Measurements from ENCODE around the gene VPS50. TPM values are rescaled to one million over a fixed set of nuclear protein-coding genes. Genes with fewer than 3 reads are reported as not detected.

VPS50 gene
- total and polyA plus RNA-seq, 9 donors: 7.7 to 28.6 (median 23.0) TPM

DNA sequence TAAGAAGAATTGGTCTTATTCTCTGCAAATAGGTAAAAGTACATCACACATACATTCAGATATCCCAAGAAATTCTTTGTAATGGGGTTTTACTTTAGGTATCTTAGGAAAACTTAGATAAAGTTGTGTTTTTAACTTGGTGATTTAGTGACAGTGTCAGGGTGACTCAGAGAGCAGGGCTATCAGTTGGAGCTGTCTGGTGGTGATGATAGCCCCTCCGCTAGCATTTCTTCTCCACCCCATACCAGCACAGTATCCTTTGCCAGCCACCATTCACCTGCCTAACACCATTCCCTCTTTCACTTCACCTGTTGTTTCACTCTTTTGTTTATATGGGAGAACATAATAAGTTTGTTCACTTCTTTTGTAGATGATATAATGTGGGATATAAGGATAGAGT lies 30.4 kb downstream of the VPS50 start:
- no peaks in the 10 kb centered on the region for H3K4me1 ChIP-seq (ENCODE audit: insufficient read depth)
- H3K4me3 ChIP-seq: no peak overlapping the region
- DNase-seq: no peak
- no peak overlapping the region for H3K27ac ChIP-seq
- intact Hi-C loops (cut with DNase I): no loop called here
- no peaks in the 10 kb centered on the region for H3K27me3 ChIP-seq
- TF ChIP-seq EP300 (IDR thresholded peaks at IDR 0.05): no peak
- no peak for TF ChIP-seq POLR2A (IDR thresholded peaks at IDR 0.05)
- TF ChIP-seq, protein P1, sequence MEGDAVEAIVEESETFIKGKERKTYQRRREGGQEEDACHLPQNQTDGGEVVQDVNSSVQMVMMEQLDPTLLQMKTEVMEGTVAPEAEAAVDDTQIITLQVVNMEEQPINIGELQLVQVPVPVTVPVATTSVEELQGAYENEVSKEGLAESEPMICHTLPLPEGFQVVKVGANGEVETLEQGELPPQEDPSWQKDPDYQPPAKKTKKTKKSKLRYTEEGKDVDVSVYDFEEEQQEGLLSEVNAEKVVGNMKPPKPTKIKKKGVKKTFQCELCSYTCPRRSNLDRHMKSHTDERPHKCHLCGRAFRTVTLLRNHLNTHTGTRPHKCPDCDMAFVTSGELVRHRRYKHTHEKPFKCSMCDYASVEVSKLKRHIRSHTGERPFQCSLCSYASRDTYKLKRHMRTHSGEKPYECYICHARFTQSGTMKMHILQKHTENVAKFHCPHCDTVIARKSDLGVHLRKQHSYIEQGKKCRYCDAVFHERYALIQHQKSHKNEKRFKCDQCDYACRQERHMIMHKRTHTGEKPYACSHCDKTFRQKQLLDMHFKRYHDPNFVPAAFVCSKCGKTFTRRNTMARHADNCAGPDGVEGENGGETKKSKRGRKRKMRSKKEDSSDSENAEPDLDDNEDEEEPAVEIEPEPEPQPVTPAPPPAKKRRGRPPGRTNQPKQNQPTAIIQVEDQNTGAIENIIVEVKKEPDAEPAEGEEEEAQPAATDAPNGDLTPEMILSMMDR (IDR thresholded peaks at IDR 0.05): no peak
- 92 to 97% (median 97%) methylated on average over 1 of the region's 1 CpG for WGBS, 3 donors
- H3K9me3 ChIP-seq: no peaks in the 10 kb centered on the region
- no peaks in the 10 kb centered on the region for H3K36me3 ChIP-seq

DNA sequence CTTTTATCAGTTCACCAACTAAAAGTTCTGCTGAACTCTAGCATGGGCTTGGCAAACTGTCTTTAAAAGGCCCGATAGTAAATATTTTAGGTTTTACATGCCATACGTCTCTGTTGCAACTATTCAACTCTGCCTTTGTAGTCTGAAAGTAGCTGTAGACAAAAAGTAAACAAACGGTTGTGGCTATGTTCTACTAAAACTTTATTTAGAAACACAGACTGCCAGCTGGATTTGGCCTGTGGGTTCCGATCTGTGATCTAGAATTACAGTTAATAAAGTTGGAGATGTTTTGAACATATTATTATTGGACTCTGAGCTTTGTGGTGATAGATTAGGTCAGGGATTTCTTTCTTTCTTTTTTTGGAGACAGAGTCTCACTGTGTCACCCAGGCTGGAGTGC lies 33.1 kb downstream of the VPS50 start:
- Histone ChIP-seq H3K27ac (no peak overlapping the region), H3K36me3 (no peaks in the 10 kb centered on the region), H3K27me3 (no peaks in the 10 kb centered on the region), H3K4me1 (ENCODE audit: insufficient read depth) (no peaks in the 10 kb centered on the region), H3K9me3 (no peaks in the 10 kb centered on the region), H3K4me3 (no peak overlapping the region)
- 81 to 85% (median 85%) methylated on average over 4 of the region's 4 CpGs for WGBS, 3 donors
- TF ChIP-seq EP300 (IDR thresholded peaks at IDR 0.05): no peak
- no peak for TF ChIP-seq POLR2A (IDR thresholded peaks at IDR 0.05)
- TF ChIP-seq, protein P1 (IDR thresholded peaks at IDR 0.05): no peak
- DNase-seq: no peak
- intact Hi-C loops (cut with DNase I): no loop called here

DNA sequence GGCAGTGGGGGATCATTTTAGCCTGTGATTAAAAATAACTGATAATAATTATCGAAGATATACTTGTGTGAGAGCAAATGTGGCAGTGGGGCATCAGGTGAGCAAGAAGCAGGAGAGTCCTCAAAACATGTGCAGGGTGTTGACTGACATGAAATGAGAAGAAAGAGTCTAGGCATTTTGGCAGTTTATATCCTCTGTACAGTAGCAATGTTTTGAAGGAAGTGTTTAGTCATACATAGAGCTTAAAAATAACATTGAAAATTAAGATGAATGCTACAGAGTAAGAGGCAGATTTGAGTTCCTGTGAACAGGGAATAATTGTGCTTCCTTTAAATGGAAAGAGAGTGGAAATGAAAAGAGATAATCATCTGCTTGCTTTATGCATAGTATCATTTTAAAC lies 47.4 kb downstream of the VPS50 start:
- 88 to 98% (median 89%) methylated on average over 1 of the region's 1 CpG for WGBS, 3 donors
- Histone ChIP-seq H3K9me3 (no peaks in the 10 kb centered on the region), H3K27ac (no peak overlapping the region), H3K27me3 (no peaks in the 10 kb centered on the region), H3K36me3 (no peaks in the 10 kb centered on the region), H3K4me3 (no peak overlapping the region), H3K4me1 (ENCODE audit: insufficient read depth) (no peaks in the 10 kb centered on the region)
- intact Hi-C loops (cut with DNase I): no loop called here
- DNase-seq: no peak
- TF ChIP-seq POLR2A (IDR thresholded peaks at IDR 0.05): no peak
- TF ChIP-seq, protein P1 (IDR thresholded peaks at IDR 0.05): no peak
- TF ChIP-seq EP300 (IDR thresholded peaks at IDR 0.05): no peak

DNA sequence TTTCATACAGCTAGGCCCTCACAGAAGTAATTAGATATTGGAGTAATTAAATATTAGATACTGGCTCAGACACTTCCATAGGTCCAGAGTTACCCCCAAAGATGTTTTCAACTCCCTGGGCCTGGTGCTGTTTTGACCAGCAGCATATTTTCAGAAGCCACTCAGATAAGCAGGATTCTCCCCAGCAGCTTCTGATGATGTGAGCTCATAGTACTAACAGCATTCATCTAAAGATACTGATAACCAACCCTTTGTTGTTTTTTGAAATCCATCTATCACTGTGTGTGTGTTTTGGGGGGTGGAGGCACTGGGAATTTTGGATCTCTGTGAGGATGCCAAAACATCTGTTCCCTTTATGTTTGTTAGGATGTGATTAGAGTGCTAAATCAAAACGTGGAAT lies 52.7 kb downstream of the VPS50 start:
- Histone ChIP-seq H3K4me1 (ENCODE audit: insufficient read depth) (no peaks in the 10 kb centered on the region), H3K36me3 (no peaks in the 10 kb centered on the region), H3K27me3 (no peaks in the 10 kb centered on the region), H3K9me3 (no peaks in the 10 kb centered on the region), H3K27ac (no peak overlapping the region), H3K4me3 (no peak overlapping the region)
- TF ChIP-seq POLR2A (IDR thresholded peaks at IDR 0.05): no peak
- no peak for TF ChIP-seq EP300 (IDR thresholded peaks at IDR 0.05)
- TF ChIP-seq, protein P1 (IDR thresholded peaks at IDR 0.05): no peak
- WGBS, 3 donors: 8 to 14% (median 11%) methylated on average over 1 of the region's 1 CpG
- intact Hi-C loops (cut with DNase I): no loop called here
- DNase-seq: no peak

DNA sequence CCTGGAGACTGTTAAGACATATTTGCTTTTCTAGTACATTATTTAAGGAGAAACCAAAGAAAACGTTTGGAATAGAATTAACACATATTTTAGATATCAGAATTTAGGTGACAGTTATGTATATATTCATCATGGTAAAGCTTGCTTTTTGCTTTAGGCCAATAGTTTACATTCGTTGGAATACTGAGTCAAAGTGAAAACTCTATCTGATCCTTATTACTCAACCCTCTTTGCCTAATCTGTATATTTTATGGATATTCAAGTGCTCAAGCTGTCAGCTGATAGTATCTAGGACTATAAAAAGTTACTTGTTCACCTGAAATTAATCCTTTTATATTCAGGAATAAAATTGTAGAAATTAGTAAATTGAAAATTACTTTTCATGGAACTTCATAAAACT lies 61.1 kb downstream of the VPS50 start:
- no peaks in the 10 kb centered on the region for H3K36me3 ChIP-seq
- DNase-seq: no peak
- no peaks in the 10 kb centered on the region for H3K27me3 ChIP-seq
- intact Hi-C loops (cut with DNase I): no loop called here
- H3K9me3 ChIP-seq: no peaks in the 10 kb centered on the region
- no peak for TF ChIP-seq POLR2A (IDR thresholded peaks at IDR 0.05)
- TF ChIP-seq, protein P1 (IDR thresholded peaks at IDR 0.05): no peak
- no peak for TF ChIP-seq EP300 (IDR thresholded peaks at IDR 0.05)
- H3K4me1 ChIP-seq (ENCODE audit: insufficient read depth): no peaks in the 10 kb centered on the region
- no peak overlapping the region for H3K4me3 ChIP-seq
- H3K27ac ChIP-seq: no peak overlapping the region
- WGBS, 3 donors: 78 to 80% (median 80%) methylated on average over 2 of the region's 2 CpGs
